ENCODE measurements around the gene ADNP2.

ADNP2 gene

DNA sequence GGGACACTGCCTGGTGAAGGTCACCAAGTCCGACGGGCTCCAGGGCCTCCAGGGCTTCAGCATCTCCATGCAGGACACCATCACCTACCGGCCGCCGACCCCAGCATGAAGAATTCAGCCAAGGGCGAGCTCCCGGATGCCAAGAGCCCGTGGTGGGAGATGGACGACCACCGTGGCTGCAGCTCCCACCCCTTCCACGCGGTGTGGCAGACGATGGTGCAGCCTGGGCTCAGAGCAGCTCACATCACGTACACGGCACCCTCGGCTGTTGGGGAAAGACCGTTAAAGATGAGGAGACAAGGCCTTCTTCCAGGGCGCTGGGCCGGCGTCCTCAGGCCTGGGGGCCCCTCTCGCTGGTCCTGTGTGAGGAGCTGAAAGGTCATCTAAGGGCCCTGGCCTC is 31.2 kb upstream of the ADNP2 start:
- TF ChIP-seq, protein P1, sequence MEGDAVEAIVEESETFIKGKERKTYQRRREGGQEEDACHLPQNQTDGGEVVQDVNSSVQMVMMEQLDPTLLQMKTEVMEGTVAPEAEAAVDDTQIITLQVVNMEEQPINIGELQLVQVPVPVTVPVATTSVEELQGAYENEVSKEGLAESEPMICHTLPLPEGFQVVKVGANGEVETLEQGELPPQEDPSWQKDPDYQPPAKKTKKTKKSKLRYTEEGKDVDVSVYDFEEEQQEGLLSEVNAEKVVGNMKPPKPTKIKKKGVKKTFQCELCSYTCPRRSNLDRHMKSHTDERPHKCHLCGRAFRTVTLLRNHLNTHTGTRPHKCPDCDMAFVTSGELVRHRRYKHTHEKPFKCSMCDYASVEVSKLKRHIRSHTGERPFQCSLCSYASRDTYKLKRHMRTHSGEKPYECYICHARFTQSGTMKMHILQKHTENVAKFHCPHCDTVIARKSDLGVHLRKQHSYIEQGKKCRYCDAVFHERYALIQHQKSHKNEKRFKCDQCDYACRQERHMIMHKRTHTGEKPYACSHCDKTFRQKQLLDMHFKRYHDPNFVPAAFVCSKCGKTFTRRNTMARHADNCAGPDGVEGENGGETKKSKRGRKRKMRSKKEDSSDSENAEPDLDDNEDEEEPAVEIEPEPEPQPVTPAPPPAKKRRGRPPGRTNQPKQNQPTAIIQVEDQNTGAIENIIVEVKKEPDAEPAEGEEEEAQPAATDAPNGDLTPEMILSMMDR (IDR thresholded peaks at IDR 0.05; ENCODE audit: control extremely low read depth, extremely low read depth, low read depth, missing control alignments): no peak

DNA sequence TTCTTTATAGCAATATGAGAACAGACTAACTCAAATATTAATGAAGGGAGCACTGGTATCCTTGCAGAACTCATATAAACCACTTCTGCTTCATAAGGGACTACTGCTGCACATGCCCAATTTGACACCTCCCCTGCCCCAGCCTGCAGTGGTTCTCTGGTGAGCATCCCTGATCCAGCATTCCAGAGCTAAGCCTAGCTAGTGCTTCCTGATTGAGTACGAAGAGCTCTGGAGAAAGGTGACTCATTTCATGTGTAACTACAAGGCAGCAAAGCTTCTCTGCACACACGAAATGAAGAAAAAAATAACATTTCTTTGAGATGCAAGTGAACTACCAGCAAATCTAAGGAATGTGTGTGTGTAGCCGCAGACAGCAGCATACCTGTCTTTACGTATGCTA is 22.8 kb upstream of the ADNP2 start:
- CTCF ChIA-PET: no interaction called here
- no peak for DNase-seq (ENCODE audit: extremely low spot score)
- TF ChIP-seq, protein P1 (IDR thresholded peaks at IDR 0.05; ENCODE audit: control extremely low read depth, extremely low read depth, low read depth, missing control alignments): no peak
- POLR2A ChIA-PET: no interaction called here

More for the DNA sequence above, 31.2 kb upstream of the ADNP2 start:
- DNase-seq (ENCODE audit: extremely low spot score): no peak
- ChIA-PET POLR2A (no interaction called here), CTCF (interaction anchor here (1.9 kb wide), 1 partner anchor 11 kb away, joined by 5 read pairs; no protein-coding TSS in a partner anchor)

DNA sequence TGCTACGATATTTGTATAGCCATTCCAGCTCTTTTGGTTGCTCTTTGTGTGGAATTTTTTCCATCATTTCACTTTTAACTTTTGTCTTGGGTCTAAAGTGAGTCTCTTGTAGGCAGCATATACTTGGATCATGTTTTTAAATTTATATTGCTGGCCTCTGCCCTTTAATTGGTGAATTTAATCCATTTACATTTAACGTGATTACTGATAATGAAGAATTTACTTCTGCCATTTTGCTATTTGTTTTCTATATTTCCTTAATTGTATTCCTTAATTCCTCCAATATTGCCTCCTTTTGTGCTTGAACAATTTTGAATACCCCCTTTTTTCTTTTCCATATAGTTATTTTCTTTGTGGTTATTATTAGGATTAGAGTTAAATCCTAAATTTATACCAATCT is 21.0 kb upstream of the ADNP2 start:
- ChIA-PET CTCF (no interaction called here), POLR2A (no interaction called here)
- TF ChIP-seq, protein P1 (IDR thresholded peaks at IDR 0.05; ENCODE audit: control extremely low read depth, extremely low read depth, low read depth, missing control alignments): no peak
- no peak for DNase-seq (ENCODE audit: extremely low spot score)

DNA sequence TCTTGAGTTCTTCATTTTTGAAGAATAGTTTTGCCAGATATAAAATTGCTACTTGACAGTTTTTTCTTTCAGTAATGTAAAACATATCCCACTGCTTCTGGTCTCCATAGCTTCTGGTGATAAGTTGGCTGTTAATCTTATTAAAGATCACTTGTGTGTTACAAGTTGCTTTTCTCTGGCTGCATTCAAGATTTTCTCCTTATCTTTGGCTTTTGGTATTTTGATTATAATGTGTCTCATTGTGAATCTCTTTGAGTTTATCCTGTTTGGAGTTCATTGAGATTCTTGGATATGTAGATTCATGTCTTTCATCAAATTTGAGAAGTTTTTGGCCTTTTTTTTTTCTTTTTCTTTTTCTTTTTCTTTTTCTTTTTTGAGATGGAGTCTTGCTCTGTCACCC is 20.2 kb upstream of the ADNP2 start:
- ChIA-PET CTCF (no interaction called here), POLR2A (no interaction called here)
- TF ChIP-seq, protein P1 (IDR thresholded peaks at IDR 0.05; ENCODE audit: control extremely low read depth, extremely low read depth, low read depth, missing control alignments): no peak
- no peak for DNase-seq (ENCODE audit: extremely low spot score)

DNA sequence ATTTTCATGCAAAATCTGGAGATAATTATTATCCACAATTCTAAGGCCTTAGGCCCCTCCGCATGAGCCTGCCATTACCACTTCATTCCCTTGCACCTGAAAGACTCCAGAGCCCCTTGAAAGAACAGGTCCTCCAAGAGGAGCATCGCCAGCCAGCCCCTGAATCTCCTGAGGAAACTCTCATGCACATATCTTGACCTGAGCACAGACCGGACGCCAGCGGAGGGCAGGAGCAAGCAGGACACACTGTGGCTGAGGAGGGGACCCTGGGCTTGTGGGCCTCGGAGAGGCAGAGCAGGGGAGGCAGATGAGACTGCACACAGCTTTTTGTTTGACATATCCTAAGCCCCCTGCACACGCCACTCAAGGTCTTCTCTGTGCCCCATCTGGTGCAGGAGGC is 13.6 kb upstream of the ADNP2 start:
- TF ChIP-seq, protein P1 (IDR thresholded peaks at IDR 0.05; ENCODE audit: control extremely low read depth, extremely low read depth, low read depth, missing control alignments): no peak
- POLR2A ChIA-PET: no interaction called here
- CTCF ChIA-PET: no interaction called here
- no peak for DNase-seq (ENCODE audit: extremely low spot score)

DNA sequence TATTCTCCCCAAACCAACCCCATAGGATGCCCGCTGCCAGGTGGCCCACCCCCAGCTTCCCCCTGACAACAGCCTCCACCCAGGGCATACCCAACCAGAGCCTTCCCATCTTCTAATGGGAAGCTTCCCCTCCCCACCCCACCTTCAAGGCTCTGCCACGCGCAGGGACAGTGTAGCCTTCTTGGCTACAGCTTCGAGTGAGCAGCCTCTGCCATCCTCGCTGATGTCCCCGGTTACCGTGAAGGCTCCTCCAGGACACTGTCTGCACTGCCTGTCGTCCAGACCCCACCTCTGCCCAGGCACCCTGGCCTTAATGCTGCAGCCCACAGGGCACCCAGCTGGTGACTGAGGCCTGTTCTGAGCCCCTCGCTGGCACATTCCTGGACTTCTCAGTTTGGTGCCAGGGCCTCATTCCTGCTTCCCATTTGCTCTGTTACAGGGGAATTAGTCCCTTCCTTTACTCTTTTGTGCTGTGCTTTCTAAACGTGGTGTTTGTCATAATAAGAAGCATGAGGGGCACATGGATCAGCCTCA is 13.0 kb upstream of the ADNP2 start:
- CTCF ChIA-PET: no interaction called here
- TF ChIP-seq, protein P1 (IDR thresholded peaks at IDR 0.05; ENCODE audit: control extremely low read depth, extremely low read depth, low read depth, missing control alignments): no peak
- no peak for DNase-seq (ENCODE audit: extremely low spot score)
- POLR2A ChIA-PET: no interaction called here

DNA sequence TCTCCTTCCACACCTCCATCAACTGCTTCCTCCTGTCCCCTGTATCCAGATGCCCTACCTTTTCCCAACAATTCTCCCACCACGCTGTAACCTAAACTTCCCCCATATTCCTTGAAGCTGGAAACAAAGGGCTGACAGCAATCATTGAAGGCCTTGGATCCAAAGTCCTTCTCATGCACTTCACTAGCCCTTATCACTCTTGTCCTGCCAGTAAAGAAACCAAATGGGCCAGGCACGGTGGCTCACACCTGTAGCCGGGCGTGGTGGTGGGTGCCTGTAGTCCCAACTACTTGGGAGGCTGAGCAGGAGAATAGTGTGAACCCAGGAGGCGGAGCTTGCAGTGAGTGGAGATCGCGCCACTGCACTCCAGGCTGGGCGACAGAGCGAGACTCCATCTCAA is 11.9 kb upstream of the ADNP2 start:
- ChIA-PET POLR2A (interaction anchor here (0.7 kb wide), 1 partner anchor 16 kb away, joined by 4 read pairs; no protein-coding TSS in a partner anchor), CTCF (no interaction called here)
- DNase-seq (ENCODE audit: extremely low spot score): no peak
- TF ChIP-seq, protein P1 (IDR thresholded peaks at IDR 0.05; ENCODE audit: control extremely low read depth, extremely low read depth, low read depth, missing control alignments): no peak
